ACC112 (cell line): ENCODE results near the gene DIPK1B.
"Not testable (repeated sequence)": the region's sequence is repeated elsewhere in the genome, so short reads cannot be mapped to it uniquely, and the experiment has no call there.

ENCODE experiments used
- H2AFZ ChIP-seq: fragments of 200-600 bp; sonication (generic); one replicate; pipeline ENCODE4 v1.6.0; 2017; ENCODE audit warnings: antibody characterized with exemption, low read length; ENCODE audit not compliant: unreplicated experiment
- H3K27ac ChIP-seq: fragments of 200-600 bp; sonication (generic); 2 replicates; pipeline ENCODE4 v1.5.1; 2014; ENCODE audit warnings: low read depth, mild to moderate bottlenecking, antibody characterized with exemption, low read length, moderate library complexity
- H3K27me3 ChIP-seq: fragments of 200-600 bp; sonication (generic); 2 replicates; pipeline ENCODE4 v1.6.1; 2014; ENCODE audit warnings: mild to moderate bottlenecking, antibody characterized with exemption, low read length, moderate library complexity, mixed read lengths; ENCODE audit not compliant: insufficient read depth
- H3K36me3 ChIP-seq: fragments of 200-600 bp; sonication (generic); 2 replicates; pipeline ENCODE4 v1.6.1; 2016; ENCODE audit warnings: mild to moderate bottlenecking, antibody characterized with exemption, low read length, moderate library complexity, mixed read lengths; ENCODE audit not compliant: insufficient read depth
- H3K4me1 ChIP-seq: fragments of 200-600 bp; sonication (generic); one replicate; pipeline ENCODE4 v1.6.1; 2016; ENCODE audit warnings: low read length, mixed read lengths; ENCODE audit not compliant: insufficient read depth, unreplicated experiment, control insufficient read depth
- H3K4me3 ChIP-seq: fragments of 200-600 bp; sonication (generic); 2 replicates; pipeline ENCODE4 v1.5.1; 2014; ENCODE audit warnings: mild to moderate bottlenecking, low read depth, low read length
- H3K79me2 ChIP-seq: fragments of 200-600 bp; sonication (generic); one replicate; pipeline ENCODE4 v1.6.0; 2016; ENCODE audit warnings: low read length; ENCODE audit not compliant: control insufficient read depth, unreplicated experiment, insufficient read depth

The DIPK1B gene

DNA sequence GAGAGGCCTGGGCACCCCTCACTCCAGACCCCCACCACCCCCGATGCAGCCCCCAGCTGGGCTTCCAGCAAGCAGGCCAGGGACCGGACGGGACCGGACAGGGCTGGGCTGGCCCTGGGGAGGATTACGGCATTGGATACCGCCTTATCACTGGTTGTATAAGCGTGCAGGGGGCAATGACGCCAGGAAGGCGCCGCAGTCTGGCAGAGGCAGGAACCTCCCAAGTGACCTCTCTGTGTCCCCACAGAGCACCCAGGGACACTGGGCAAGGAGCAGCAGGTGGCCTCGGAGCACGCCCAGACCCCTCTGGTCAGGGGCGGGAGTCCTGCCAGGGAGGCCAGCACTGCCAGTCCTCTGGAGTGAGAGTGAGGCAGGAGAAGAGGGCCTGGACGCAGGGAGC, 52.7 kb downstream of the DIPK1B start:
- Histone ChIP-seq H3K27ac (no peak overlapping the region), H3K79me2 (no peaks in the 10 kb centered on the region), H3K4me3 (no peak overlapping the region), H3K36me3 (no peaks in the 10 kb centered on the region), H3K4me1 (no peaks in the 10 kb centered on the region), H3K27me3 (peaks cover 7% of the 10 kb centered on the region), H2AFZ (no peak overlapping the region)

DNA sequence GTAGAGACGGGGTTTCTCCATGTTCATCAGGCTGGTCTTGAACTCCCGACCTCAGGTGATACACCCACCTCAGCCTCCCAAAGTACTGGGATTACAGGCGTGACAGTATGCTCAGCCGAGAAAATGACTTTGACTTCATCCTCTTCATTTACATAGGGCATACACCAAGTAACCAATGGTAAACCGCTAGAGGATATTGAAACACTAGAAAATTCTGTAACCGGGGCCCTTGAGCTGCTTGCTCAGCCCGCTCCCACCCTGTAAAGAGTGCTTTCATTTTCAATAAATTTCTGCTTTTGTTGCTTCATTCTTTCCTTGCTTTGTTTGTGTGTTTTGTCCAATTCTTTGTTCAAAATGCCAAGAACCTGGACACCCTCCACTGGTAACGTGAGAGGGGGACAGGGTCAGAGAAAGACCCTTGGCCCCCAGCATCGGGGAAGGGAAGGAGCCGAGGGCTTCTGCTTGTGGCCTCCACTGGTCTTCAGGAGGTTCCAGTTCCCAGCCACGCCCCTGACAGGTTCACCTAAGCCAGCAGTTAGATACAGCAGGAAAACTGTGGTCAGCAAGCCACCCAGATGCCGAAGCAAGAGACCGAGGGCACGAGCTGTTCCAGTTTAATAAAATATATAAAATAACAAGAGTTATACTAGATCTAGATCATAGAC, 53.5 kb downstream of the DIPK1B start:
- H3K36me3 ChIP-seq, H3K4me1 ChIP-seq, H2AFZ ChIP-seq, H3K4me3 ChIP-seq, H3K27ac ChIP-seq, H3K79me2 ChIP-seq, H3K27me3 ChIP-seq: not testable (repeated sequence)

- not testable (repeated sequence) for H3K4me1 ChIP-seq, H3K27ac ChIP-seq, H2AFZ ChIP-seq, H3K4me3 ChIP-seq, H3K27me3 ChIP-seq, H3K36me3 ChIP-seq, H3K79me2 ChIP-seq
Observed at GRCh38 chr9:136766410-136767120, 54.2 kb downstream of the DIPK1B start.

- H3K27ac ChIP-seq = no peak overlapping the region
- peaks cover 7% of the 10 kb centered on the region for H3K27me3 ChIP-seq
- no peaks in the 10 kb centered on the region for H3K79me2 ChIP-seq
- no peak overlapping the region for H3K4me3 ChIP-seq
- H3K36me3 ChIP-seq = no peaks in the 10 kb centered on the region
- H2AFZ ChIP-seq = no peak overlapping the region
- no peaks in the 10 kb centered on the region for H3K4me1 ChIP-seq
Observed at GRCh38 chr9:136769710-136770191, 57.4 kb downstream of the DIPK1B start.

GRCh38 chr9:136771907-136772415, 59.6 kb downstream of the DIPK1B start:
- Histone ChIP-seq H3K79me2 (no peaks in the 10 kb centered on the region), H3K4me1 (no peaks in the 10 kb centered on the region), H3K27ac (no peak overlapping the region), H3K36me3 (no peaks in the 10 kb centered on the region), H3K27me3 (peaks cover 11% of the 10 kb centered on the region), H2AFZ (no peak overlapping the region), H3K4me3 (no peak overlapping the region)

DNA sequence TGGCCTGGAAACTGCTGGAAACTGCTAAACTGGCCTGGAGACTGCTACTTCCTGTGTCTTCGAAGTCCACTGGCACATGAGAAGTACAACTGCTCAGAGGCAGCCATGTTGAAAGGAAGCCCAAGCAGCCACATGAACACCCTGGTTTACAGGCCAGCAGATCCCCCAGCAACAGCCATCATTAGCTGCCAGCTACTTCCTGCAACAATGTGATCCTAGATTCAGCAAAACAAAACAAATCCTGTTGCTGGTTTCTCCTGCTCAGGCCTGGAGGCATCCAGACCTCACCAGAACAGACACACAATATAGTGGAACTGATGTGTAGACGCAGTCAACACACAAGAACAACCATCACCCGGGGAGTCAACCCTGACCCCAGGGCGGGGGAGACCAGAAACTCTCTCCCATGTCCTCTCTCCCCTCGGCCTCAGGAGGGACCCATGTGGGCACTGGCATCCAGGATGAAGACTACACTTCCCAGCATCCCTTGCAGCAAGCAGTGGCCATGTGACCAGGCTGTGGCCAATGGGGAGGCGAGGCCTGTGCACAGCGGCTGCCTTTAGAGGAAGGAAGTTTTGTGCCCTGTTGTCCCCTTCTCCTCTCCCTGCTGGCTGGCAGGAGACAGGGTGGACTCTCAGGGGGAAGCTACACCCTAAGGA, 61.1 kb downstream of the DIPK1B start:
- Histone ChIP-seq H2AFZ (no peak overlapping the region), H3K27me3 (peaks cover 20% of the 10 kb centered on the region), H3K27ac (no peak overlapping the region), H3K79me2 (no peaks in the 10 kb centered on the region), H3K36me3 (no peaks in the 10 kb centered on the region), H3K4me1 (no peaks in the 10 kb centered on the region), H3K4me3 (no peak overlapping the region)
